ENCODE data around the gene THSD4.
"Not testable (repeated sequence)": the region's sequence is repeated elsewhere in the genome, so short reads cannot be mapped to it uniquely, and the experiment has no call there.

The THSD4 gene

GRCh38 chr15:71666763-71667620, 551.7 kb downstream of the THSD4 start:
- no peak for DNase-seq

- no peak for DNase-seq
Observed at GRCh38 chr15:71669688-71670087, 554.4 kb downstream of the THSD4 start.

- not testable (repeated sequence) for DNase-seq
Observed at GRCh38 chr15:71670222-71670621, 555.0 kb downstream of the THSD4 start.

DNA sequence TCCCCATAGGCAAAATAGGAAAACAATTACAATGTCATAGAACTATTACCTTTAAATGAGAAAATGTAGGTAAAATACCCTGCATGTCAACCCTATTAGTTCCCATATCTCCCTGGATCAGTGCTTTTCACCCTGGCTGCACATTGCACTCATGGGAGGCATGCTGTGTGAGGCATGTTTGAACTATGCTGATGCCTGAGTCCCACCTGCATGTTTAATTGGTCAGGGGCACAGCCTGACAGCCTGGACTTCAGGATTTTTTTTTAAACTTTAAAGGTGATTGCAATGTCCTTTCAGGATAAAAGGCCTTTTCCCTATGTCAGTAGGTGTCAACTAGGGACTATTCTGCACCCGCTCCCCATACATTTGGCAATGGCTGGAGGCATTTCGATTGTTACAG, 559.1 kb downstream of the THSD4 start:
- no peak for DNase-seq

DNA sequence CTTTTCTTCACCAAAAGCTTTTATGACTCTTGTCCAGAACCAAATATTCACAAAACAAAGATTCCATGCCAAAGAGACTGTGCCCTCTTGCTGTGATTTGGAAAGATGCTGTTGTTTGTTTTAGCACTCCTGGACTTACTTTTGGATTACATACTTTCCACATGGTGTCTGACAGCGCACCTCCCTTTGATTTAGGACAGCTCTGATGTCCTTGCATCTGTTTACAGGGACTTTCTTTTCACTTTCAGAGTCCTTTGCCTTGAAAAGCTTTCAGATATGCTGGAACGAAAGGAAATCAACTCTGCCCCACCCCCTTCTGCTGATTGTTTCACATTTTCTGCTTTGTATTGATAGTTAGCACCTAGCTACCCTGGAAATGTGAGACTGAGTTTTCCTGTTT, 562.1 kb downstream of the THSD4 start:
- no peak for DNase-seq

- no peak for DNase-seq
Observed at GRCh38 chr15:71677766-71678165, 562.5 kb downstream of the THSD4 start.

DNA sequence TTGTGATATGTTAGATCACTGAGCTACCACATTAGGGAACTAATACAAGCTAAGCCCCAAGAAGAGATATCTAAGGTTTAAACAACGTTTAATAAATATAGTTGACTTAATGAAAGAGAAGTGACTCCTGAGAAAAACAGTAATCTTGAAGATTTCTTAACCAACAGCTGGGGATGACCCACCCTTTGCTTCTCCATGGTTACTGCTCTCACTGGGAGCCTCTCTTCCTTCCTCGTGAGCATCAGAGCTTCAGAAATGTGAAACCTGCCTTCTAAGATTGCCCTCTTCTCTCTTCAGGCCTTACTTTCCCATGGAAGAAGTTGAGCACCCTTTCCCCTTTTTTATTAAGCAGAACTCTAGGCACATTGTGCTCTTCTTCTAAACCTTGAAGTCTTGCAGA, 562.9 kb downstream of the THSD4 start:
- no peak for DNase-seq

DNA sequence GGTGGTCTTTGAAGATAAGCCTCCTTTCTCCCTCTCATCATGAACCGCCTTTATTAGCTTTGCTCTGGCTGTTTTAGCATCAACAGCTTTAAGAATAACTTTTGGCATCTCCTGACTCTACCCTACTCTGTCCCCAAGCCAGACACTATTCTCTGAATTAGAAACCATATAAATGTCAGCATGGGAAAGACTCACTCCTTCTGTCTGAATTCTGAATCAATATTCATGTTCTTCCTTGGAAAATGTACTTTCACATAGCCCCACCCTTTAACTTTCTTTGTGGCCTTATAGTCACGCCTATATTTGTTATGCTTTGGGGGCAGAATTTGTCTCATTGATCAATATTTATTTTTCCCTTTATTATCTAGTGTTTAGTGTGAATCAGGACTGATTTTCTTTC, 563.3 kb downstream of the THSD4 start:
- DNase-seq, result no peak

GRCh38 chr15:71679223-71679792, 564.0 kb downstream of the THSD4 start:
- no peak for DNase-seq

DNA sequence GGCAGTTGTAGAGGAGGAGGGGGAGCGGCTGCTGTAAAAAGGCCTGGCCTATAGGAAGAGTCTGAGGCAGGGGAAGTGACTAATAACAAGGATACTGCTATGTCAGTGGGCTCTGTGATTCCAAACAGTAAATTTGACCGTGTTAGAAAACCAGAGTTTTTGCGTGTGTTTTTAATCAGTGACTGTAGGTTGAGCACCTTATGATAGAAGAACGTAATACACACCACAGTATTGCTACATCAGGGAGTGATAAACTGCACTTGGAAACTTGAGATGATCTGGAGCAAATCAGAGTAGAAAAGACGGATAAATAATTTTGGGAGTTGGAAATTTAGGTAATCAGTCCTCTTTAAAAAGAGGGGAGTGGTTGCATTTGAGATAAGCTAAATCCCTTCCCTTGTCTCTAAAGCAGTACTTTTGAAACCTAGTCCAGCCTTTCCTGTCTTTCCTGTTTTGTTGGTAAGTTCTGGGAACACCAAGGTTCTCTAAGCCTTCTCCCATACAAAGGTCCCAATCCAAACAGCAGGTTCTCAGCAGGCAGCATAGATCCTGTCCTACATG, 564.6 kb downstream of the THSD4 start:
- no peak for DNase-seq

DNA sequence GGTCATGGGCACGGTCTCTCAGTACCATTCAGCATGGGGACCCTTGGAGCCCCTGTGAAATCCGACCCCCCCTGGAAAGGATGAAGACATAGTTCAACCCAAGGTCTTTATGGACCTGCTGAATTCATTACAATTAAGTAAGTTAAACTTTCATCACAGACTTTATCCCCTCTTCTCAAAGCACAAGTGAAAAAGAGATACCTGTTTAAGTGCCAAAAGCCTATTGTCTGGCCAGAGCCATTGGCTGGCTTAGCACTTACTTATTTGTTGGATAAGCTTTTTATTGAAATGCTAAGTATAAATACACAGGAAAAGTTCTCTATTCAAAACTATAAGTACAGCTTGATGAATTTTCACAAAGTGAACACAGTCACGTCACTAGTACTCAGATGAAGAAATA, 566.7 kb downstream of the THSD4 start:
- DNase-seq, result no peak

DNA sequence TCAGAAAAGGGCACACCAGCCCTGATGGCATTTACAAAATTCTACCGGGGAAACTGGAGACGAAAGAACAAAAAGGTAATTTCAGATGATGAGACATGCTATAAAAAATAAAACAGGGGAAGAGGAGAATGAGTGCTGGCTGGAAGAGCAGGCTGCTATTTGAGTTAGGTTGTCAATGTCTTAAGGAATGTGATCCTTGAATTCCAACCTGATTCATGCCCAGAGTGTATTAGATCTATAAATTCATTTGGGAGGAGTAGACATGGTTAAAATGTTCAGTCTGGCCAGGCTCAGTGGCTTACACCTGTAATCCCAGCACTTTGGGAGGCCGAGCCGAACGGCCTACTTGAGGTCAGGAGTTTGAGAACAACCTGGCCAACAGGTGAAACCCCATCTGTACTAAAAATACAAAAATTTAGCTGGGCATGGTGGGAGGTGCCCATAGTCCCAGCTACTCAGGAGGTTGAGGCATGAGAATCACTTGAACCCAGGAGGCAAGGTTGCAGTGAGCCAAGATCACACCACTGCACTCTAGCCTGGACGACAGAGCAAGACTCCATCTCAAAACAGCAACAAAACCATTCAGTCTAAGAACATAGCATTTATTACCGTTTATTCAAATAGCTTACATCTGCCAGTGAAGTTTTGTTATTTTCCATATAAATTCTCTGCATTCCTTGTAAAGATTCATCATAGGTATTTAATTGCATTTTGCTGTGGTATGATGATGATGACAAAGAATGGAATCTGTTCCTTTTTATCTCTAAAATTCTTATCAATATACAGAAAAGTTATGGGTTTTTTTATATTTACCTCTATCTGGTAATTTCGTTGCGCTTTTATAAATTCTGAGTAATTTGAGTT, 568.4 kb downstream of the THSD4 start:
- DNase-seq, result no peak

DNA sequence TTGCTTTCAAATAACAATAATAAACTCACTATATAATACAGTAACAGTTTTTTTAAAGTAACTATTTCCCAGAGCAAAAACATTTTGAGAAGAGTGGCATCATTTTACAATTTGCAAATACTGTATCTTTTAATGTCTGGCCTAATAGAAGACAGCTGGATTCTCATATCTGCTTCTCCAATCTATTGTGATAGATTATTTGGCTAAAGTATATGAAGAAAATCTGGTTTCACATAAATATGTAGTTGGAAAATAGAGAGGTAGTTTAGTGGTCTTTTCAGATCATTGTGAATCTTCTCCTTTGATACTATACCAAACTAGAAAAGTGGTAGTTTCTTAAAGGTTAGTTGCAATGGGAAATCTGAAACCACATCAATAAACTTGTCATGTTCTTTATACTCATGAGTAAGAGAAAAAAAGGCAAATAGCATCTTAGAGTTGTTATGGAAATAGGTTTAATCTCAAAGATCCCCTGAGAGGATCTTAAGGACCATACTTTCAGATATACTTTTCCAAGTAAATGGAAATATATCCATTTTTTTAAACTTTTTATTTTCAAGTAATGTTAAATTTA, 570.2 kb downstream of the THSD4 start:
- no peak for DNase-seq

- no peak for DNase-seq
Observed at GRCh38 chr15:71686221-71687050, 571.2 kb downstream of the THSD4 start.

DNA sequence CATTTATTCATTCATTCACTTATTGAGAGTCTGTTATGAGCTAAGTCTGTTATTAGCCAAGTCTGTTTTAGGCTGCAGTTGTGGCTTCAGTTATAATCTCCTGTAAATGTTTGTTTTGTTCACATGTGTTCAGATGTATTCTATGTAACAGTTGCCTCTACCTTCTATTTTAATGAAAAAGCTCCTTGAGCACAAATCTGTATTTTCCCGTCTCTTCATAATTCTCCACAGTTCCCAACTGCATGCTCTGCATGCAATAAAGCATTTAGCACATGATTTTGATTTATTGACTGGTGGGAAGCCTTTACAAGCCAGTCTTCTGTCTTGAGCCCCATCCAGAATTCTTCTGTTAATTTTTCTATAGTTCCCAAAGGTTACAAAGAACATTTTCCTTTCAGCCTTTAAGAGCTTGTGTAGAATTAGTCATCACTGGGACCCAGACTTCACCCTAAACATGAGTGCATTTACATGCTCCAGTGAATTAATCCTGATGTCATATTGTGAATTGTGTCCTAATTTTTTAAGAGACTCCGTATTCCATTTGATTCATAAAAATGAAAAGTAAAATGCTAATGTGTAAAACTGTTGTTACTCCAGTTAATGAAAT, 572.7 kb downstream of the THSD4 start:
- DNase-seq, result no peak

DNA sequence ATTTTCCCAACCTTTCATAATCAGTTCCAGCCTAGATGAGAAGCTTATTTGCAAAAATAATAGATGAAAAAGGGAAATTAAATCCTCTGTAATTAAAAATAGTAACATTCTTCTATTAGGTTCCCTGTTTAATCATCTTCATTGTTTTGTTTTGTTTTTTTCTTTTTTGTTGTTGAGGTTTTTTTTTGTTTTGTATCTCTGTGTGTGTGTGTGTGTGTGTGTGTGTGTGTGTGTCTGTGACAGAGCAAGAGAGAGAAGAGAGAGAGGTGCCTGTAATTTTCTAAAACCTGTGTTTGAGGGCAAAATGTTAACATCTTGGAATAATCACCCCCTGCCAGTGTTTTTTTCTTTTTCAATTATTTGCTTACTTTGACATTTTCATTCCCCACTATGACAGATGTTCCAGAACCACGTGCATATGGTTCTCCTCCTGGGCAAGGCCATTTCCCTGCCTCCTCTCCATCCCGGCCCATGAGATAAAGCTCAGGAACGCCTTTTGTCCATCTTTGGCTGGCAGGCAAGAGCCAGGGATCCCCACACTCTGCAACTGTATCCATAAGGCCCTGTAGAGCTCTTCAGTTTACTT, 573.3 kb downstream of the THSD4 start:
- DNase-seq, result no peak

DNA sequence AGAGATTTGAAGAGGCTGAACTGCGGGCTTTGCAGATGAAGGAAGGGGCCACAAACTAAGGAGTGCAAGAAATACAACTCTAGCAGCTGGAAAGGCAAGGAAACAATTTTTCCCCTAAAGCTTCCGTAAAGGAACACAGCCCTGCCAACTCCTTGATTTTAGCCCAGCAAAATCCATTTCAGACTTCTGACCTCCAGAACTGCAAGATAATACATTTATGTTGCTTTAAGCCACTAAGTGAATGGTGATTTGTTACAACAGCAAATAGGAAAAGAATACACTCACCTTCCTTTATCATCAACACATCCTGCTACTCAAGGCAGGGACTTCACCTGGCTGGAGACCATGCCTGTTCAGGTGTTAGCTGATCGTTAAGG, 575.8 kb downstream of the THSD4 start:
- no peak for DNase-seq

DNA sequence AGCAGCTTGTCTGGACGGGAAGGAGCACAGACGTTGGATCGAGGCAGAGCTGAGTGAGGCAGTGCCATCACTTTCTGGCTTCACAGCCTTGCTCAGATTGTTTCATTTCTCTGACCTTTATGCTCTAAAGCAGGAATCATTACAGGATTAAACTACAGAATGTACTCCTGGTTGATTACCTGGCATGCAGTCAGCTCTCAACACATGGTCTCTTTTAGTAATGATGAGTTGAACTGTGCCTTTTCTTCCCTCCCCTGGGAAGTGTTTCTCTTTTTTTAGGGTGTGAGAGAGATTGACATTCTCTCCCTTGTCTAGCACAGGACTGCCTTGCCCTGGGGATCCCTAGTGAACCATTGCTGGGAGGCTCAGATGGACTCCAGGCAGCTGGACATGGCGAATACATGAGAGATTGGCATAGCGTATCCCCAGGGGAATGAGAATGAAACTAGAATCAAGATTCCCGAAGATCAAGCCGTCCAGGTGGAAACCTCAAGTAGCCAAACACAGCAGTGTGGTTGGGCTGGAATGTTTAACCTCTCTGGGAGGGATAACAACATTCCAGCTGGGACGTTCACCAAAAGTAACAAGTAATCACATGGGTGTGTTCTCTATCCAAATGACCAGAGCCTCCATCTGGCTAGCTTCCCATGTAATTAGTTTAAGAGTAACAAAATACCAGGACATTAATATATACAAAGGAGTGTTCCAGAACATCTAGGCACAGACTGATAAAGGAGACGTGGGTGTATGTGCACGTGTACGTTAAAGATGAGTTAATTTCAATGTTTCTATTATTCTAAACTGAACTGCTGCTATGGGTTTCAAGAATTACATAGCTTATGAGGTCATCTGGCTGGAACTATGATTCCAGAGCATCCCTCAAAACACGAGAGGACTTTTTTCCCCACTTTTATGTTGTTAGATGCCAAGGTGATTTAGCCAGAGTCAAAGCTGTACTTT, 576.5 kb downstream of the THSD4 start:
- no peak for DNase-seq

DNA sequence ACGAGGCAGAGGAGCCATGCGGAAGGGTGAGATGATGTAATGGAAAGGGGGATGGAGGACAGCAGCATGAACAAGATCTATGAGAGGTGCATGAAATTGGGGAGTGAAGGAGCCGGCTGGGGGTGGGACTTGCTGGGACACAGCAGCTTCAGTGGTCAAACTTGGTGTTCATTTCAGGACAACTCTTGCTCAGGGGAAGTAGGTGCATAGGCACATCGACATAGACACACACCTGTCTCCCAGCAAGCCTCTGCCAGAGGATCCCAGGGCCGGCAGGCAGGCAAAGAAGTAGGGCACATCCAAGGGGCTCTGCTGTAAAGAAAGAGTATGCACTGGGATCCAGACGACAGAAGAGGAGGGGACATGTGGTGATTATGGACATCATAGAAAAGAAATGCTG, 582.0 kb downstream of the THSD4 start:
- DNase-seq, result no peak

- no peak for DNase-seq
Observed at GRCh38 chr15:71698030-71698429, 582.8 kb downstream of the THSD4 start.

Measured in C1 segment of cervical spinal cord (tissue), 14 donors.